Ovary (tissue), 3 donors: ENCODE data around the gene ZC3H11A.

Experiments used
- CTCF ChIP-seq, 3 donors: fragments of 450-650 bp in 2 of 3; fragments of 200-600 bp in 1 of 3; IDR thresholded peaks; one replicate each; pipeline versions ENCODE4 v1.5.1 to v1.8.0; 2016 to 2022; ENCODE audit warnings: antibody characterized with exemption in 3 of 3, mild to moderate bottlenecking in 1 of 3
- POLR2A ChIP-seq: fragments of 450-650 bp; IDR thresholded peaks from one replicate; pipeline ENCODE4 v1.6.1; 2017; ENCODE audit warnings: antibody characterized with exemption, mild to moderate bottlenecking, moderate library complexity
- donor health status: DM: no; HTN: no; CAD: no.

GRCh38 chr1:203771901-203772301 lies 23.5 kb upstream of the ZC3H11A start:
- TF ChIP-seq CTCF (IDR thresholded peaks at IDR 0.05) (no peak), POLR2A (no peak)
